ENCODE data around the gene SS18L1.
A peak's percentile ranks its signal among the peaks of the same experiment; 100 is the strongest.

Gene SS18L1

DNA sequence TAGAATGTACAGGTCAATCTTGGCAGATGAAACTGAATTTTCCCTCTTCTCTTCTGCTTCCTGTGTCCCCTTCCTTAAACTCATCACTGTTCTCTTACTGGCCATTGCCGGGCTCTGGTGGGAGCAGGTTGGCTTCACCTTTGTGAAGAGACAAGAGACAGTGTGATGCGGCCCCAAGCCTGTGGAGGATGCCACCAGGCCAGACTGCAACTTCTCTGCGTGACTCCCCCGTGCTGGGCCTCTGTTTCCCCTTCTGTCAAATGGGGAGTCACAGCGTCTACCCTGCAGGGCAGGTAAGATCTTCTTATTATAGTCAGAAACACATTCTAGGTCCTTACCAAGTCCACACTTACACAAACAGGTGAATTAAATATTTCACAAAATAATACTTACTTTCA, 23.2 kb upstream of the SS18L1 start:
- DNase-seq (ENCODE audit: low read depth), result no peak

DNA sequence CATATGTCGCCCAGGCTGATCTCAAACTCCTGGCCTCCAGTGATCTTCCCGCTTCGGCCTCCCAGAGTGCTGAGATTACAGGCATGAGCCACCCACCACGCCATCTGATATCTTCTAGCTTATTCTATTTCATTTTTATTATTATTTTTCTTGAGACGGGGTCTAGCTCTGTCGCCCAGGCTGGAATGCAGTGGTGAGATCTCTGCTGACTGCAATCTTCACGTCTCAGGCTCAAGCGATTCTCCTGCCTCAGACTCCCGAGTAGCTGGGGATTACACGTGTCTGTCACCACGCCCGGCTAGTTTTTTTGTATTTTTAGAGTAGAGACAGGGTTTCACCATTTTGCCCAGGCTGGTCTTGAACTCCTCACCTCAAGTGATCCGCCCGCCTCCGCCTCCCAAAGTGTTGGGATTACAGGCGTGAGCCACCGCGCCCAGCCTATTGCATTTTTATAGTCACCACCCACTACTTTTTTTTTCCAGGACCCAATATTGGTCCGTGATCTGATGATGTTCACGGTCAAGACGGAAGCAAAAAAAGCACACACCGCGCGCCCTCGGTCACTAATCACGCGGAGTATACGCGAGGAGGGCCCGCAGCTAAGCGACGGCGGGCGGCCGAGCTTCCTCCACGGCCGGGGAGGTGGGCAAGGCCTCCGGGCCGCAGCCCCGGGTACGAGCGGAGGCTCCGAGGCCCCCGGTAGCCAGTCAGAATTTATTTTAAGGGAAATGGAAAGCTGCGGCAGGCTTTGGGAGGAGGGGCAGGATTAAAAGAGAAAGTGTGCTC, 22.4 kb upstream of the SS18L1 start:
- peak; percentile 70 for DNase-seq (ENCODE audit: low read depth)

DNA sequence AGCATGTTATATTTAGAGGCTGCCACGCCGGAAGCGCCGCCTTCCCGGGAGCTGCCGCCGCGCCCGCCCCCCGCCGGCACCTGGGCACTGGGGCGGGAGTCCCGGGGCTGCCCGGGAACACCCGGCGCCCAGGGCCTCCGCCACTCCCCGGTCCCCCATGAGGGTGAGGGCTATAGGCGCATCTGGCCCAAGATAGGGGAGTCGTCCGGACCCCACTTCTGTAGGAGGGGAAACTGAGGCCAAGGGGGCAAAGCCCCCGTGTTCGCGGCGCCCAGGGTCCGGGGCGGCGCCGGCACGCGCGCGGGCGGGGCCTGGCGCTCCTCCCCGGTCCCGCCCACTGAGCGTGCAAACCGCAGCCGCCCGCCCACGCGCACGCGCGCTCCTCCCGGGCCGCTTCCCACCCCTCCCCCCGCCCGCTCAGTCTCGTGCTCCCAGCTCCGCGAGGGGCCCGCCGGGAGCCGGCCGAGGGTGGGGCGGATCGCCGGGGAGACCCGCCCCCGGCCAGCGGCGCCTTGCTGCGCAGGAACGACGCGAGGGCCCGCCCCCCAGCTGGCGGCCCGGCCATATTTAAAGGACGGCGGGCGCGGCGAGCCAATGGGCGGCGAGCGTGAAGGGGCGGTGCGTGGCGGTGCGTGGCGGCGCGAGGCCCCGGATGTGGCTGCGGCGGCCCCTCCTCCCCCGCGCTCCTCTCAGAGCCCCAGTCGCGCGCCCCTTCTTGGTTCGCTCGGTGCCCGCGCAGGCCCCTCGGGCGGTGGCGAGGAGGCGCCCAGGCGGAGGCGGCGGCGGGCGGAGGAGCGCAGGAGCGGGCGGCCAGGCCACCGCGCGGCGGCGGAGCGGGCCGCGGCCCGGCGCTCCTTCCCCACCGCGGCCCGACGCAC, 21.6 kb upstream of the SS18L1 start, which contains the start of gene LSM14B:
Gene LSM14B, plus strand, starts transcription at position 700 of the 878 bp plus-strand sequence. CDS start 192 bp downstream, outside the sequence.
- peak; percentile 98 for DNase-seq (ENCODE audit: low read depth)

DNA sequence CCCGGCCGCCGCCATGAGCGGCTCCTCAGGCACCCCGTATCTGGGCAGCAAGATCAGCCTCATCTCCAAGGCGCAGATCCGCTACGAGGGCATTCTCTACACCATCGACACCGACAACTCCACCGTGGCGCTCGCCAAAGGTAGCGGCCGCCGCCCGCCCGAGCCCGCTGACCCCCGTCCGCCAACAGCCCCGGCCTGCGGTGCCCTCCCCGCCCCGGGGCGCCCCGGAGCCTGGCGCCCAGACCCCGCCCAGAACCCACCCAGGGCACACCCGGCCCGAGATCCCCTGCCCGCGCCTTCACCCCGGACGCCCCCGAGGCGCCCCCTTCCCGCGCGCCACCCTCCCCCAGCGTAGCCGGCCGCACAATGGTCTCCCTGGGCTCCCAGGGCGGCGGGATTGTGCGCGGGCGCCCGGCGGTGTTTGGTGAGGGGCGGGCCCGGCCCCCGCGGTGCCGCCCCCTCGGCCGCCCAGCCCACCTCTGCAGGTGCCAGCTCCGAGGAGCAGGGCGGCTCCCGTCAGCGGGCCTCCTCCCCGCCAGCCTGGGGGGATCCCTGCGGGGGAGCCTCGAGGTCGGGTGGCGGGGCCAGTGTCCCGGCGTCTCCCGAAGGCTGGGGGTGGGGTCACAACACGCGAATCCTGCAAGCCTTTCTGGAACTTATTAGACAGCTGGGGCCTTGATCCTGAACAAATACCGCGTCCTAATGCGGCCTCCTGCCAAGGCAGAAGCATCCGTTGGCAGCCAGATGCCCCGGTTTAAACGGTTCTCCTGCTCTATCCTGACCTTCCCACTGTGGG, 20.7 kb upstream of the SS18L1 start:
- peak; percentile 50 for DNase-seq (ENCODE audit: low read depth)

DNA sequence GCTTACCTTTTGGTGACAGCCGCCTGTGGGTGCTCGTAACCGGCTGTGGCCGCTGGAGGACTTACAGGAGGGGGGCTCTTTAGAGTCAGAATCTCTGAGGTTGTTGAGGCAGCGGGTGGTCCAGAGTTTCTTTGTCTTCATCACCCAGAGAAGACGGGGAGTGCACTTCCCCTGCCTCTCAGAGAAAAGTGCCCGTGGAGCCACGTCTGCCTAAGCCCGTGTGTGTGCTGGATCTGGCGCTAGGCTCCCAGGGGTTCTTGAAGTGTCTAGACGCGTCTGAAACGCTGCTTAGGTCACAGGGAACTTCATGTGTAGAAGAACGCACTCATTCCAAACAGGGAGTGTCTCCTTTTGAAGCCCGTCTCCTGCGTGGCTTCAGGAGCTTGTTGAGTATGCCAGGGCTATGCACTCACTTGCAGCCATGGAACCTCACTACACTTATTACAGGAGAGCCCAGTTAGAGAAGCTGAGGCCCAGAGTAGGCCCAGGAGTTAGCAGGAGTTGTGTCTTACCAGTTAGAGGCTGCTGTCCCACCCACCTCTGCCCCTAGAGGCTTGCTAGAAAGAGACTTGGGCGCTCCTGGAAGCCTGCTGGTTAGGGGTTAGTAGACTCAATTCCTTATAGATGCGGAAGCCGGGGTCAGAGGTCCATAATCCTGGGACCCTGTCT, 20.0 kb upstream of the SS18L1 start:
- peak; percentile 49 for DNase-seq (ENCODE audit: low read depth)

DNA sequence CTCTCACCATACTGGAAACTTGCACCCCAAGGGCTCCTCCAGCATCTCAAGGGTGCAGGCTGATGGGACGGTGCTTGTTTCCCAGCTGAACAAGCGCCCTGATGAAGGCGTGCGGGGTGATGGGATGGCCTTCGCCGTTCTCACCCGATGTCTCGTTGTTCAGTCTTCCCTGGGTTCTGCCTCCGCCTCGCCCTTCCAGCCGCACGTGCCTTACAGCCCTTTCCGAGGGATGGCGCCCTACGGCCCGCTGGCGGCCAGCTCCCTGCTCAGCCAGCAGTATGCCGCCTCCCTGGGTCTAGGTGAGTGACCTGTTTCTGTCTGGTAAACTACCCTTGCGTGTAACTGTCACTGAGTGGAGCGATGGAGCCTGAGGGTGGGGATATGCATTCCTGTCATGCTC, 17.4 kb upstream of the SS18L1 start:
- DNase-seq (ENCODE audit: low read depth), result no peak

DNA sequence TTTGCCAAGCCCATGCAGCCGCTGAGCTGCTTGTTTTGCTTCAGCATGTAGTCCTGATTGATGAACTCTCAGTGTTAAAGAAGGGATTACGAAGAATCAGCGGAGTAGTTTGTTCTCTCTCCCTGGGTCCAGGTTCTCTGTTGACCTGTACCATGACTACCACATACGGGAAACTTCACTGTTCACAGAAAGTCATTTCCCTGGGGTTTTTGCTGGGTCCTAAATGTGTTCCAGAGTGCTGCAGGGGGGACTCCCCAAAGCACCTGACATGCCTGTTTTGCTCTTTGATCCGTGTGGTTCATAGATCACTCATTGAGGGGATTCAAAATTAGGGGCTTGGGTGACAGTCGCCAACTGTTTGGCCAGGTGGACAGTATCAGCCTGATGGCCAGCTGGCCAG, 15.8 kb upstream of the SS18L1 start:
- DNase-seq (ENCODE audit: low read depth), result no peak

DNA sequence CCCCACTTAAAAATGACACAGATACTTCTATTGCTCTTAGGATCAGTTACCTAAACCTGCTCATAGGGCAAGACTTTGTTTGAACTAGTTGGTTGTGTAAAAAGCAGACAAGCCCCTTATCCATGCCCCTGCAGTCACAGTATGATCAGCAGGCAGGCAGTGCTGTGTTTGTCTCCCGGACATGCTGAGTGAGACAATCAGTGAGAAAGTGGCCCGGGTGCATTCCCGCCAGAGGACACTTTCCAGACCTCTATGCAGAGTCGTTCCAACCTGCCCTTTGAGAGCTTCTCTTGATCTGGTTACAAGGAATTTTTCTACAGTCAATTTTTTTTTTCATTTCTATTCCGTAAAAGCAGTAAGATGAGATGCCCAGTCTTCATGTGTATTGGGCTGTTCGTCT, 15.1 kb upstream of the SS18L1 start:
- DNase-seq (ENCODE audit: low read depth), result no peak

DNA sequence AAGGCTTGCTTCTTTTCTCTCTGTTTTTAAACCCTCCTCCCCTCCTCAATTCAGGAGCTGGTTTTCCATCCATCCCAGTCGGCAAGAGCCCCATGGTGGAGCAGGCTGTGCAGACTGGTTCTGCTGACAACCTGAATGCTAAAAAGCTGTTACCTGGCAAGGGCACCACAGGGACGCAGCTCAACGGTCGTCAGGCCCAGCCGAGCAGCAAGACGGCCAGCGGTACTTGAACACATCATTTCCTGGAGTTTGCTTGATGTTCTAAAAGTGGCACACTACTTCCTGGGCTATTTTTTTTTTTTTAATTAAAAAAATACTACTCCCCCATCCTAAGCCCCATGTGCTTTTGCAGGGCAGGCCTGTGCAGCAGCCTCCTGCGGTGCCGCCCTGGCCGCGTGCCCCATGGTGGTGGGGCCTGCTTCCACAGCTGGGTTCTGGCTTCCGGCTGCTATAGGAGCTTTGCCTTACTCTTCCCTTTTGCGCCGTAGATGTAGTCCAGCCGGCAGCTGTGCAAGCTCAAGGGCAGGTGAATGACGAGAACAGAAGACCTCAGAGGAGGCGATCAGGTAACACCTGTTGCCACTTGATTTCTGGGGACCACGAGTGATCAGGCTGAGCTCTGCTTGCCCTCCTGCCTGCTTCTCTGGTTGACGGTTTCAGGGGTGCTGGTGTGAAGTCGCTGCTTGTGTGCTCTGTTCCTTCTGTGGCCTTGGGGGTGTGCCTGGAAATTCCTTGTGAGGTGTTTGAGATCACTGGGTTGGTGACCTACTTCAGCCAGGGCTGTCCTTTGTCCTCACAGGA, 13.6 kb upstream of the SS18L1 start:
- DNase-seq (ENCODE audit: low read depth), result no peak

DNA sequence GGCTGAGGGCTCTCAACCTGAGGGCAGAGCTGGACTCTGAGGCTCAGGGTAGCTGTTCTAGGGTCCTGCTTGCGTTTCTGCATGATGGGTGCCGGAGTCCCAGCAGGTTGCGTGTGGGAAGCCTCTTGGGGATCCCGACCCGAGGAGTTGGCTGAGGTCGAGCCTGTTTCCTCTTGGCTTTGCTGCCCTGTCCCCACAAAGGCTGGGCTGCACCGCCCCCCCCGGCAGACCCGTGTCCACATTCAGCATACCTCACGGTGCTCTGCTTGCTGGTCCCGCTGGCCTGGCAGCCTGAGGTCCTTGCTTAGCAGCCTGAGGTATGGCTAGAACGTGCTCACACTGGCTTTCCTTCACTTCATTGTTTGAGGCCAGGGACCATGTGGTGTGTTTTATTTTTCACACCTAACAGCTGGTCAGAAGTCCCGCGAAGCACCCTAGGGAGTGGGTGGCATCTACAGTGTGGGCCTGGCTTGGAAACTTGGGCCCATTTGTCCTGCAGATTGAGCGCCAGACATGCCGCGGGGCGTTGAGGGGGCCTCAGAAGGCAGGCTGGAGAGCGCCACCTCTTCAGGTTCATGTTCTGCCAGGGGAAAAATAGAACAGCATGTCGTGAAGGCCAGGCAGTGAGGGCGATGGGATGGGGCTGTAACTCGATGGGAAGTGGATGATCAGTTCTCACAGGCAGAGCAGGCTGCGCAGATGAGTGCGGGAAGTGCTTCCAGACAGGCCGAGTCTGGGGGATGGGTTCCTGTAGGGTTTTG, 11.8 kb upstream of the SS18L1 start:
- DNase-seq (ENCODE audit: low read depth), result no peak

DNA sequence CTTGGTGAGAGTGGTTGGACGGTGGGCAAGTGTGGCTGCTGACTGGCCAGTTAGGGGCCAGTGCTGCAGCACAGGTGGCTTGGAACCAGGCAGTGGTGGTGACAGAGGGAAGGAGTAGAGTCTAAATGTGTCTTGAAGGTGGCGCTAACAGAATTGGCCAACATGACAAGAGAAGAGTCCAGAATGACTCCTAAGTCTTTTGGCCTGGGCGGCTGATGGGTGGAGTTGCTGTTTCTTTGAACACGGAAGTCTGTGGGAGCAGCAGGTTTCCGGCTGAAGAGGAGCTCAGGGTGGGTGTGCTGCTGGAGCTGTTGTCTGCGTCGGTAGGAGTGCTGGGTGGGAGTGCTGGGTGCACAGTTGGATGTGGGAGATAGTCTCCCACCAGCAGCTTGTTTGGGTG, 11.1 kb upstream of the SS18L1 start:
- DNase-seq (ENCODE audit: low read depth), result no peak

DNA sequence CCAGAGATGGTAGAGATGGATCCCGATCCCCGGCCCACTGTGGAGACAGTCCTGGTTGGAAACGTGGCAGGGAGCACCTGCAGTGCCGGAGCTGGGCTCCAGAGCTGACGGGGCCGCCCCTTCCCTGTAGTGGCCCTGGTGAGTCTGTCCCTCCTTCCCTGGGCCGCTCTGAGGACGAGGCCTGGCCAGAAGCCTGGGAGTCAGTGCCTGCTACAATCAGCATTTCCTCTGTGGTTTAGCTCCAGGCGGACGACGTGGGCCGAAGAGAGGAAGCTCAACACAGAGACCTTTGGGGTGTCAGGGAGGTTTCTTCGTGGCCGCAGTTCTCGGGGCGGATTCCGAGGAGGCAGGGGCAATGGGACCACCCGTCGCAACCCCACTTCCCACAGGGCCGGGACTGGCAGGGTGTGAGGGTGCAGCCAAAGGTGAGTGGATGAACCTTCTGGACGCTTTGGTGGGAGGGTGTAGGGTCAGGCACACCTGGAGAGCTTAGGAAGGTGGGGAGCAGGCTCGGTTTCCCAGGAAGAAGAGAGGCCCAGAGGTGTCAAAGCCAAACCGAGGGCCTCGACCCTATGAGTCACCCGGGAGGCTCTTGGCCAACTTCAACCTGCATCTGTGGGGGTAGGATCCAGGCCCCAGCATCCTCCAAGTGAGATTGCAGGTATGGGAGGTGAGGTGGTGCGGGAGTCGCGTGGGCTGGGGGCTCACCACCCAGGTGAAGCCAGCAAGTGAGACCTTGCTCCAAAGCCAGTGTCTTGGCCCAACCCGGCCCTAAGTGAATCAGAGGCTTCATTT, 10.3 kb upstream of the SS18L1 start:
- DNase-seq (ENCODE audit: low read depth), result no peak

DNA sequence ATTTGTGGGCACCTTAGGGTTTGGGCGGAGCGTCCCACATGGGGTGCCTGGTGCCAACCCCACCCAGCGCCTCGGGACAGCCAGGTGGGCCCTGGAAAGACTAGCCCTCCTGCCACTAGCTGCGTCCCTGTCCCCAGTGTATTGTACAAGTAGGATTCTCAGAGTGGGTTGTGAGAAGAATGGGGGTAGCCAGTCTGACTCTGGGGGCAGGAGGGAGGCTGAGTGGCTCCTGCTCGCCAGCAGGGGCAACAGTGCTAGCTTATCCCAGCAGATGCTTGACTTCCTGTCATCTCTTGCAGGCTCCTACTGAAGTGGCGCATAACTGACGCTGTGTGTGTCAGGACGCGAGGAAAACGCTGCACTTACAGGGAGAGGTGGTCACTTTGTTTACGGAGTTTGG, 9.7 kb upstream of the SS18L1 start:
- peak; percentile 37 for DNase-seq (ENCODE audit: low read depth)

DNA sequence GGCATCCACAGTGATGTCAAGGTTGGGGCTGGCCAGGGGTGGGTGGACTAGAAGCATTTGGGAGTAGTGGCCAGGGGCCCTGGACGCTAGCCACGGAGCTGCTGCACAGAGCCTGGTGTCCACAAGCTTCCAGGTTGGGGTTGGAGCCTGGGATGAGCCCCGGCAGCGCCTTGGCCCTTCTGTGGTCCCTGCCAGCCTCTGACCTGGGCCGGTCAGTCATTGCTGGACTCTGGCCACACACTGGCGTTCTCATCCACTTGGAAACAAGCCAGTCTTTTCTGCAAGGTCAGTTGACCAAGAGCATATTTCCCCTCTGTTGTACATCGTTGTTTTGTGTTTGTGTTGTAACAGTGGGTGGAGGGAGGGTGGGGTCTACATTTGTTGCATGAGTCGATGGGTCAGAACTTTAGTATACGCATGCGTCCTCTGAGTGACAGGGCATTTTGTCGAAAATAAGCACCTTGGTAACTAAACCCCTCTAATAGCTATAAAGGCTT, 8.8 kb upstream of the SS18L1 start:
- DNase-seq (ENCODE audit: low read depth), result peak; percentile 41

DNA sequence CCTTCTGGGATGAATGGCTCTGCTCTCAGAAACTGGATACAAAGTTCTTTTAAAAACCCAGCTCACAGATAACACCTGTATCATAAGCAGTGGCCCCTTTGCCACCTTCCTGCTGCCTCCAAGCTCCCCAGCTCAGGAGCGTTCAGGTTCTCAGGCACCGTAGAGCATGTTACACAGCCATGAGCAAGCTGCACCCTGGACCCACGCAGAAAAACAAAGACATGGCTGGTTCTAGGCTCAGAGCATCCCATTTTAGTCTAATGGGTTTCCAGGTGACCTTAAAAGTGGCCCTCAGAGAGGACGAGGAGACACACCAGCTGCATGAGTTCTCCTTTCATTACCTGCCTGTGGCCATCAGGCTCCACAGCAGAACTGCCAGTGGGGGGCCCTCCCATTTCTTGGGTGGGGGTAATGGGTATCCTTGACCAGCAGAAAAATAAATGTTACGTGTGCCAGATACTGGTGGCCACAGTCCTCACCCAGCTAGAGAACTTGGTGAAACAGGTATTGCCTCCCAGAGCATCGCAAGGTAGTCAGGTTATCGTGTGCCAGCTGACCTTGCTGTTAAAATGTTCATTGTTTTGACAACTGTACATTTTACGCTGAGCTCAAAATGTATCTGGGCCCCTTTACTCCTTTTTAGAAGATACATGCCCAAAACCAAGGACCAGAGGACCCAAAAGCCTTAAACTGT, 7.8 kb upstream of the SS18L1 start:
- DNase-seq (ENCODE audit: low read depth), result no peak

DNA sequence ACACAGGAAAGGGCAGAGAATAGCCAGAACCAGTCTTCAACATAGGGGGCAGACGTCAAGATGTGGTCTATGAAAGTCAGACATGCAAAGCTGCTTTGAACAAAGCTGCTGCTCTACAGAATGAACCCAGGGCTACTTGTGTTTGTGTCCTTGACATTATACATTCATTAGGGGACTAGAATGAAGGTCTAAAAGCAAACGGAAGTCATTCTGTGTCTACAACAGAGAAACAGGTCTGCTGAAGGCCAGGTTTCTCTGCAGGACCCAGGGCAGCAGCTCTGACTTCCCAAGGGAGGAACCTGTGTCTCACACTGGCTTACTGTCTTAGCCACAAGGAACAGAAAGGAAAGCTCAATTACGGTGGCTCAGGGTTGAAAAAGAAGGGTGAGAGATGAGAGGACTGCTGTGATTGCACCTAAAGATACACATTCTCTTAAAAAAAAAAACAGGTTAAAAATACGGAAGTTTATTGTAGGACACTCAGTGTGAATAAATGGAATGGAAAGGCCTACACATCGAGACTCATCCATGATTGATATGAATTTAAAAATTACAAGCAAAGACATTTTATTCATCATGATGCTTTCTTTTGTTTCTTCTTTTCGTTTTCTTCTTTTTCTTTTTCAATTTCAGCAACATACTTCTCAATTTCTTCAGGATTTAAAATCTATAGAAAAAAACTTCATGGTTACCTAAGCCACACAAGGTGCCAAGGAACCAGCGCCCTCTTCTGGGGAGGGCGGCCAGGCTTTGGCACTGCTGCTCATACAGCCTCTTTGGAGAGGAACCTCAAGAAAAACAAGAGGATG, 7.1 kb upstream of the SS18L1 start:
- DNase-seq (ENCODE audit: low read depth), result peak; percentile 75

DNA sequence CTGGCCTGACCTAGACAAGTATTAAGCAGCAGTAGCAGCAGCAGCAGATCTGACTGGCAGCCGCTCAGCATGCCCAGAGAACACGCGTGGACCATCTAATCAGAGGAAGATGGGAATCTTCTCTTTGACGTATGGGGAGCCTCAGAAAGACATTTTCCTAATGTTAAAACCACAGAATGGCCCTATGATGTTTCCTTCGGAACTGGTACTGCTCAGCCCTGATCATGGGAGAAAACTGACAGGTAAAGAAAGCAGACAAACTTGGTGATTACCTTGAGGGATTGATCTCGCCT, 6.5 kb upstream of the SS18L1 start:
- DNase-seq (ENCODE audit: low read depth), result no peak
